Activated CD4-positive, alpha-beta T cell treated with anti-CD3 and anti-CD28 coated beads, Interleukin-2, Interleukin-4, amounts not matched to agents 100 ng/mL and 50 ng/mL, durations not matched to agents 16 hours and 8 hours (primary cell): ENCODE results near the gene ZNF587.
"Not testable (repeated sequence)": the region's sequence is repeated elsewhere in the genome, so short reads cannot be mapped to it uniquely, and the experiment has no call there.

Experiments
- DNase-seq: peaks from one replicate; pipeline ENCODE4 v3.0.0-alpha.2; 2020; ENCODE audit warnings: low spot score

ZNF587 gene

GRCh38 chr19:57849666-57850473 is at the start of gene ZNF587:
Gene ZNF587, plus strand, starts transcription at chr19:57849859. Its CDS starts 180 bp downstream, at chr19:57850039.
- peak; percentile 87 for DNase-seq

DNA sequence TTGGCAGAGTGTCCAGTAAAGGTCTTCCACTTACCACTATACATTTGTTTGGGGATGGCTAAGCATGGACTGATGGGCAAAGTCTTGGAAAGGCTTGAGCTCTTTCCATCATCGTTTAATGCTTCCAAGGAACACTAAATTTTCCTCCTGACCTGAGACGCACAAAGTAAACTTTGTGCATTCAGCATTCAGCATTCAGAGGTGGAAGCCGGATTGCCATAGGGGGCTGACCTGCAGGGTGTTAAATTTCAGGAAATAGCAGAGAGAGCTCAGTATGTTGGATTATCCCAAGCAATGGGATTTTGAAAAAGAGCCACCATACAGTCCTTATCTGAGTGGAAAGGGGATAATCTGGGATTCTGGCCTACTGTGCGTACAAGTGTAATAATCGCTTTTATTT is 49.0 kb upstream of the ZNF587 start:
- no peak for DNase-seq

DNA sequence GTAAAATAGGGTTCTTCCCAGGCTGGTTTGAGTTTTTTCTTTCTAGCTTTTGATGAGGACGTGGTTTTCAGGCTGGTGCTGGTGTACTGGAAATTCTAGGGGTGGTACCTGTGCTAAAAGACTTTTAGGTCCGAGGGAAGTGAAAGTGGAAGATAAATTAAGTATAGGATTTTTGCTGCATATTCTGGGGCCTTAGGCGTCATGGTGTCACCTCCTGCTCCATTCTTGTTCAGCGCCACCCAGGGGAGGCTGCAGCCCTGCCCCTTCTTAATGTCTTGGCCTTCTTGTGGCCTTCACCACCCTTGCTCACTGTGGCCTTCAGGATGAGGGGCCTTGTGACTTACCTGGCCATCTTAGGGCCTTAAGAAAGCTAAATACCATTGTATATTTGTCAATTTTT is 47.4 kb upstream of the ZNF587 start:
- no peak for DNase-seq

DNA sequence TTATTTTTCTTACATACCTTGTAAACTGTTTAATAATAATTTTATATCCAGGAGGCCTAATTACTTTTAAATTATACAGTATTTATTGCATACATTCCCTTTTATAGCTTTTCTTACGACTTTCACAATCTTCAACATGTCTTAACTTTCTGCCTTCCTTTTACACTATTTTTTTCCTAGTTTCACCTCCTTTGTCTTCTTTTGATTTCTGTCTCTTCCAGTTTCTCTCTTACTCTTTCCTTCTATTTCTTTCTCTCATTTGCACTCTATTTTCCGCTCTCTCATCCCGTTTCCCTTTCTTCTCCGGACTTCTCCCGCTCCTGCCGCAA is 46.4 kb upstream of the ZNF587 start:
- DNase-seq, result no peak

DNA sequence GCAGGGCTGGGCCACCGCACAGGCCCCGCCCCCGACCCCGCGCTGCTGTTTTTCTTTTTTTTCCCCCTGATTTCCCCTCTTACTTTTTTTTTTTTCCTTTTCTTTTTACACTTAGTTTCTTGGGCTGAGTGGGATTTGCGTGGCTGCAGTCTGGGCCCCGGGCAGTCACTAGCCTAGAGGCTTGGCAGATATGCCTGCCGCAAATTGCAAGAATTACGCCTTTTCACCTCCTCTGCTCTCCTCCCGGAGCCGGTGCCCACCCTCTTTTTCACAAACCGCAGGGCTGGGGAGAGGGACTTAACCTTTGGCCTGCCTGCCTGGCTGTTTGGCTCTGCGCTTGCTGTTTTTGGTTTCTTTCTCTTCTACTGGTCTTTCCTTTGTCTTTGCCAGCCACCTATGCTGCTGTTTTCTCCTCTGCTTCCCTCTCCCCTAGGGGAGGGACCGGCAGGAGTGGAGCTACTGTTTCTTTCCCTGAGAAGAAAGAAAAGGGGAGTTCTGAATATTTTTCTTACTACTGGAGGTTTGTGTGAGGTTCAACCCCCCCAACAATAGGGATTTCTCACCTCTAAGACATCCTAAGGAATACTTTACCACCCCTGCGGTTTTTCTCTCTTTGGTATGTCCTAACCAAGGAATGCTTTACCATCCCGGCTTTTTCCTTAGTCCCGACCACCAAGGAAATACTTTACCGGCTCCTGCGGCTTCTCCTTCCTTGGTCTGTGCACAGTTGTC is 45.9 kb upstream of the ZNF587 start:
- DNase-seq, result no peak

DNA sequence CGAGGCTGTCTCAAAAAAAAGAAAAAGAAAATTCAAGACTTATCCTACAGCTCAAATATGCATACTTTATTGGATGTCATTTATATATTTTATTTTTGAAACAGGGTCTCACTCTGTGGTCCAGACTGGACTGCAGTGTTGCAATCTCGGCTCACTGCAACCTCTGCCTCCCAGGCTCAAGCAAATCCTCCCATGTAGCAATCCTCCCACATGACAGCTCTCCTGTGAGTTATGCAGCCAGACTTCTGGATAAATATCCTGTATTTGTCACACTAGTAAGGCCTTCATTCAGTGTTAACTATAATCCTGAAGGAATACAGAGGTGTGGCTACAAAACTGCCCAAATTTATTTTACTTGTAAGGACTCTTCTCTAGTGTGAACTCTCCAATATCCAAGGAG is 42.1 kb upstream of the ZNF587 start:
- DNase-seq, result no peak

- DNase-seq, result not testable (repeated sequence)
Observed at GRCh38 chr19:57810410-57811295, 39.0 kb upstream of the ZNF587 start.

DNA sequence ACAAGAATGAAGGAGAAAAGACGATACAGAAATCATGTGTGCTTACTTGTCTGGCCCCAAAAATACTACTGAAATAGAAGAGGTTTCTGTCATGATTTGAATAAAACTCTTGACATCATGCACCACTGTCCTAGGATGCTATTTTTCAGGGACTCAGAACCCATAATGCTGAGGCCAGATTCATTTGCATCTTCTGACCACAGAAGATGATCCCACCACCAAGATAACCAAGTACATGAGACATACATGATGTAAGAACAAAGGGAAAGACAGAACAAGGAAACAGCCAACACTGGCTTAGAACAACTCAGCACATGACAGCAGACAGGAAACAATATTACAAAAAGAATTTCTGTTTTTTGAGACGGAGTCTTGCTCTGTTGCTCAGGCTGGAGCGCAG is 37.4 kb upstream of the ZNF587 start:
- DNase-seq, result peak; percentile 18

DNA sequence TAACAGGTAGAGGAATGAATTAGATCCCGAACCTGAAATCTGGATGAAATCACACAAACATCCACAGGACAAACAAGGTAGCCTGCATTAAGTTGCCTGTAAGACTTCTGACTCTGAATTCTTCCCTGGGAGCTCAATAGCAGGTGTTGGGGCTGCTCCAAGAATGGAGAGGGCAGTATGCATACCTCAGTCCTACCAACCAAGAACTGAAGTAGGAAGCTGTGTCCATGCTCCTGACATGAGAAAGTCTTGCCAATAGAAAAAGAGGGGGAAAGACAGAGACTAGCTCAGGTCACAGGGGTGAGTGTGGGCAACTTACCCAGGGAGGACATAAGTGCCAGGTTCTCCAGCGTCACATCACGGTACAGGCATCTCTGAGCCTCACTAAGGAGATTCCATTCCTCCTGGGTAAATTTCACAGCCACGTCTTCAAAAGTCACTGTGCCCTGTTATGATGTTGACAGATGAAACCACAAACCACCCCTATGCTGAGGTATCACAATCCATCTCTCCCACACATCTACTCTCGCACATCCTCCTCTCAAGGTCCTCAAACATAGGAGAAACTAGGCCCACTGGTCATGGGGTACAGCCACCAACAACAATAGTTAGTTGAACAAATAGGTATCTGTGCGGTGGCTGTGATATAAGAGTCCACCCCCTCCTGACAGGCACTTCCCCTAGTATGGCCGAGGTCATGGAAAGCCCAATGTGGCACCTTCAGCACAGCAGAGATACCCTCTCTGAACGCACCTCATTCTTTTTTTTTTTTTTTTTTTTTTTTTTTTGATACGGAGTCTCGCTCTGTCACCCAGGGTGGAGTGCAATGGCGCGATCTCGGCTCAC is 36.5 kb upstream of the ZNF587 start:
- DNase-seq, result not testable (repeated sequence)

DNA sequence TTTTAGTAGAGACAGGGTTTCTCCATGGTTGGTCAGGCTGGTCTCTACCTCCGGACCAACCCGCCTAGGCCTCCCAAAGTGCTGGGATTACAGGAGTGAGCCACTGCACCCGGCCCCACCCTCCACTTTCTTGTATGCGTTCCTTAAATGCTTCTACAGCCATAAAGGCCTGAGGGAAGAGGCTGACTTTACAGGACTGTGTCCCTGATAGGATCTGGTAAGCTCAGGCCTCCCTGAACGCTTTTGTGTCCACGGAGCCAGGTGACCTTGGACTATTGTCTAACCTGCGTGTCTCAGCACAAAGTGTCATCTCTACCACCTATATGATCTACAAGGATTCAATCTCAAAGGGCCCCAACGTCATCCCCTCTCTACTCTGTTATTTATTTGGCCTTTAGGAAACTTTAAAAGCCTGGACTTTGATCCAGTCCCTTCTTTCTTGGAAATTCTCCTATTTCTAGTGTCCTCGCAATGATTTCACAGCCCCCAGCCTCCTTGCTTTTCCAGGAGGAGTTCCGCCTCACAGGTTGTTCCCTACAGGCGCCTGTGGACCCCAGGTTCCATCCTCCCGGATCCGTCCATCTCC is 35.6 kb upstream of the ZNF587 start:
- DNase-seq, result no peak

- peak; percentile 83 for DNase-seq
Observed at GRCh38 chr19:57814505-57815246, 35.0 kb upstream of the ZNF587 start, which contains the start of gene ZNF552. Gene ZNF552, minus strand, starts transcription at chr19:57814913. Its CDS starts 170 bp downstream, at chr19:57814743.

DNA sequence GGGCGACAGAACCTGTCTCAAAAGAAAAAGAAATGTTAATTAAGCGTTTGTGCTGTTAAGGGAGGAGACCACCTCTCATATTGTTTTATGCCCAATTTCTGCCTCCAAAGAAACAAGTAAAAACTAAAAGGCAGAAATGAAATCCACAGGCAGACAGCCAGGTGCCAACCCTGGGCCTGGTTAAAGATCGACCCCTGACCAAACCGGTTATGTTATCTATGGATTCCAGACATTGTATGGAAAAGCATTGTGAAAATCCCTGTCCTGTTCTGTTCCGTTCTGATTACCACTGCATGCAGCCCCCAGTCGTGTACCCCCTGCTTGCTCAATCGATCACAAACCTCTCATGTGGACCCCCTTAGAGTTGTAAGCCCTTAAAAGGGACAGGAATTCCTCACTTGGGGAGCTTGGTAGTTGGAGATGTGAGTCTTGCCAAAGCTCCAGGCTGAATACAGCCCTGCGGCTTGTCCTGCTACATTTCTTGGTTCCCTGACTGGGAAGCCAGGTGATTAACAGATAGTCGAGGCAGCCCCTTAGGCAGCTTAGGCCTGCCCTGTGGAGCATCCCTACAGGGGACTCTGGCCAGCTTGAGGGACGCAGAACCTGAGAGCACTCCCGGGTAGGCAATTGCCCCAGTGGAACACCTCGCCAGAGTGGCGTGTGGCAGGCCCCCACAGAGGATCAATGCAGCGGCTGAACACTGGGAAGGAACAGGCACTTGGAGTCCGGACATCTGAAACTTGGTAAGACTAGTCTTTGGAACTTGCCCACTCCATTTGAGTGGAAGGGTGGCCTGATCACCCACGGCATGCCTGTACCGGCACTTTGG is 34.2 kb upstream of the ZNF587 start:
- no peak for DNase-seq

DNA sequence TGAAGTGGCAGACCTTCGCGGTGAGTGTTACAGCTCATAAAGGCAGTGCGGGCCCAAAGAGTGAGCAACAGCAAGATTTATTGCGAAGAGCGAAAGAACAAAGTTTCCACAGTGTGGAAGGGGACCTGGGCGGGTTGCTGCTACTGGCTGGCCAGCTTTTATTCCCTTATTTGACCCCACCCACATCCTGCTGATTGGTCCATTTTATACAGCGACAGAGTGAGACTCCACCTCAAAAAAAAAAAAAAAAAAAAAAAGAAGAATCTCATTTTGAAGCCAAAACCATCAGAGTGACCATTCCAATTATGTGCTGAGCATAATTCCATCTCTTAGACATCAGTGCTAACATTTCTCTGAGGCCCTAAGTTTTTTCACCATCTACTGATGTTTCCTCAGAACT is 33.0 kb upstream of the ZNF587 start:
- no peak for DNase-seq

DNA sequence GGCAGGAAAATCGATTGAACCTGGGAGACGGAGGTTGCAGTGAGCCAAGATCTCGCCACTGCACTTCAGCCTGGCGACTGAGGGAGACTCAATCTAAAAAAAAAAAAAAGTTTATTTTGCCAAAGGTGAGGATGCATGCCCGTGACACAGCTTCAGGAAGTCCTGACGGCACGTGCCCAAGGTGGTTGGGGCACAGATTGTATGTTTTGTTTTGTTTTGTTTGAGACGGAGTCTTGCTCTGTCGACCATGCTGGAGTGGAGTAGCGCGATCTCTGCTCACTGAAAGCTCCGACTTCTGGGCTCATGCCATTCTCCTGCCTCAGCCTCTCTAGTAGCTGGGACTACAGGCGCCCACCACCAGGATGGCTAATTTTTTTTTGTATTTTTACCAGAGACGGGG is 31.7 kb upstream of the ZNF587 start:
- DNase-seq, result no peak

- DNase-seq, result no peak
Observed at GRCh38 chr19:57818378-57818777, 31.3 kb upstream of the ZNF587 start.

- DNase-seq, result peak; percentile 91
Observed at GRCh38 chr19:57819475-57820148, 30.0 kb upstream of the ZNF587 start.

GRCh38 chr19:57820599-57820998 is 29.1 kb upstream of the ZNF587 start:
- DNase-seq, result no peak

DNA sequence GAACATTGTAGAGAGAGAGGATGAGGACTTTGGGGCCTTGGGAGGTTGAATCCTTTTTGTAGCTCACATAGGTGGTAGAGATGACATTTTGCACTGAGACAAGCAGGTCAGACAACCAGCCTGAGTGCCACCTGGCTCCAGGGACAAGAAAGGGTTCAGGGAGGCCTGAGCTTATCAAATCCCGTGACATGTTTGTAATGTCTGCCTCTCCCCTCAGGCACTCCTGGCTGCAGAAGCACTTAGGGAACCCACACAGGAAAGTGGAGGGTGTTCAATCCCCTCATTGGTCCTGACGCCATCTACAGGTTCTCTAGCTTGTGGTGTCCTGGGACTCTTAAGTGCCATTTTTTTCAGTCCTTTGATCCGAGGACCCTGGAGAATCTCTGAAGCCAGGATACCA is 28.6 kb upstream of the ZNF587 start:
- DNase-seq, result not testable (repeated sequence)

DNA sequence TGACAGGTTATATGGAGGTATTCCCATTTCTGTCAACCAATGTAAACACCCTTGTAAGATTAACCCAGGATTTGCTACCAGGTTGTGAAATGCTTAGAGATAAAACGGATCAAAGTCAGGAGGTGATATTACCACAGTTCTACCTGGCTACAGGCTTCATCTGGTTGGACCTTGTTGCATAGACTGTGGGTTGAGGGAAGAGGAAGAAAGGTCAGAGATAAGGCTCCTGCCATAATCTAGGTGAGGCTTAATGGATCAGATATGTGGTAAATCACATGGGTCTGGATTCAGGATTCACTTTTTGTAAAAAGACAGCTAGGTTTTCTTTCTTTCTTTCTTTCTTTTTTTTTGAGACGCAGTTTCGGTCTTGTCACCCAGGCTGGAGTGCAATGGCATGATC is 28.2 kb upstream of the ZNF587 start:
- DNase-seq, result not testable (repeated sequence)
